GM13977 (cell line): ENCODE results near the gene HIVEP3.

ENCODE experiments used
- DNase-seq: peaks from one replicate; pipeline ENCODE4 v3.0.0; 2012; ENCODE audit warnings: low spot score
- in situ Hi-C: fragments of 300-500 bp; cut with MboI; formaldehyde crosslinking; loops from one replicate; pipeline ENCODE4 v1.12.0; 2022; ENCODE audit warnings: low sequenced_read_pairs, low pct_unique_long_range_greater_than_20kb, mixed read lengths, inconsistent platforms; ENCODE audit not compliant: unreplicated experiment
- TF ChIP-seq, protein P1 (sequence below): IDR thresholded peaks from 2 replicates; pipeline ENCODE4 v1.5.1; 2012; ENCODE audit warnings: mild to moderate bottlenecking, control low read depth; ENCODE audit not compliant: insufficient read depth; ENCODE audit errors: extremely low read depth, missing control alignments

Gene HIVEP3

DNA sequence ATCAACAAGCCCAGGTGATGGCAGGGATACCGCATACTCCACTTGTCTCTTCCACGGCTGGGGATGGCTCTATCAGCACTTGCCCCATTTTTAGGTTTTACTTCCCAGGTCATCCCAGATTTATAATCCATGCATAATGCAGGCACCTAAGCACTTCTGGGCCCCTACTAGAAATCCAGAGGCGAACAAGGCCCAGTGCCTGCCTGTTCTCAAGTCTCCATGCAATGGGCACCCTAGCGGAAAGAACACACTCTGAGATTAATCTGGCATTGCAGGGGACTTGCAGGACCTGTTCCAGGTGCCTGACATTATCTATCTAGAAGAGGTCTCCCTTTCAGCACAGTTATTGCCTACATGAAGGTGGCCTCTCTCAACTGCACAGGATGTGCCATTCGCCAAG lies 39.8 kb downstream of the HIVEP3 start:
- DNase-seq, result no peak
- TF ChIP-seq, protein P1, sequence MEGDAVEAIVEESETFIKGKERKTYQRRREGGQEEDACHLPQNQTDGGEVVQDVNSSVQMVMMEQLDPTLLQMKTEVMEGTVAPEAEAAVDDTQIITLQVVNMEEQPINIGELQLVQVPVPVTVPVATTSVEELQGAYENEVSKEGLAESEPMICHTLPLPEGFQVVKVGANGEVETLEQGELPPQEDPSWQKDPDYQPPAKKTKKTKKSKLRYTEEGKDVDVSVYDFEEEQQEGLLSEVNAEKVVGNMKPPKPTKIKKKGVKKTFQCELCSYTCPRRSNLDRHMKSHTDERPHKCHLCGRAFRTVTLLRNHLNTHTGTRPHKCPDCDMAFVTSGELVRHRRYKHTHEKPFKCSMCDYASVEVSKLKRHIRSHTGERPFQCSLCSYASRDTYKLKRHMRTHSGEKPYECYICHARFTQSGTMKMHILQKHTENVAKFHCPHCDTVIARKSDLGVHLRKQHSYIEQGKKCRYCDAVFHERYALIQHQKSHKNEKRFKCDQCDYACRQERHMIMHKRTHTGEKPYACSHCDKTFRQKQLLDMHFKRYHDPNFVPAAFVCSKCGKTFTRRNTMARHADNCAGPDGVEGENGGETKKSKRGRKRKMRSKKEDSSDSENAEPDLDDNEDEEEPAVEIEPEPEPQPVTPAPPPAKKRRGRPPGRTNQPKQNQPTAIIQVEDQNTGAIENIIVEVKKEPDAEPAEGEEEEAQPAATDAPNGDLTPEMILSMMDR, result no peak
- in situ Hi-C loops, result no loop called here

DNA sequence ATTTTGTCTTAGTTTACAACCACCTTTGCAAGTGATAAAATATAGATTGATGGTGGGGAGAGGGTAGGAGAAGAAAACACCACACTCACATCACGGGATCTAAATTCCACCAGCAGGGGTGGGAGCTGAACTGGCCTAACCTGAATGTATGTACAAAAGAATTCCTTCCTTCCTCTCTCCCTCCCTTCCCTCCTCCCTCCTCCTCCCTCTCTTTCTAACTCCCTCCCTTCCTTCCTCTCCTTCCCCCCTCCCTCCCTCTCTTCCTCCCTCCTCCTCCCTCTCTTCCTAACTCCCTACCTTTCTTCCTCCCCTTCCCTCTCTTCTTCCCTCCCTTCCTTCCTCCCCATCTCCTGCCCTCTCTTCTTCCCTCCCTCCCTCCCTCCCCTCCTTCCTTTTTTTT lies 40.2 kb downstream of the HIVEP3 start:
- TF ChIP-seq, protein P1, result no peak
- in situ Hi-C loops, result no loop called here
- DNase-seq, result no peak

DNA sequence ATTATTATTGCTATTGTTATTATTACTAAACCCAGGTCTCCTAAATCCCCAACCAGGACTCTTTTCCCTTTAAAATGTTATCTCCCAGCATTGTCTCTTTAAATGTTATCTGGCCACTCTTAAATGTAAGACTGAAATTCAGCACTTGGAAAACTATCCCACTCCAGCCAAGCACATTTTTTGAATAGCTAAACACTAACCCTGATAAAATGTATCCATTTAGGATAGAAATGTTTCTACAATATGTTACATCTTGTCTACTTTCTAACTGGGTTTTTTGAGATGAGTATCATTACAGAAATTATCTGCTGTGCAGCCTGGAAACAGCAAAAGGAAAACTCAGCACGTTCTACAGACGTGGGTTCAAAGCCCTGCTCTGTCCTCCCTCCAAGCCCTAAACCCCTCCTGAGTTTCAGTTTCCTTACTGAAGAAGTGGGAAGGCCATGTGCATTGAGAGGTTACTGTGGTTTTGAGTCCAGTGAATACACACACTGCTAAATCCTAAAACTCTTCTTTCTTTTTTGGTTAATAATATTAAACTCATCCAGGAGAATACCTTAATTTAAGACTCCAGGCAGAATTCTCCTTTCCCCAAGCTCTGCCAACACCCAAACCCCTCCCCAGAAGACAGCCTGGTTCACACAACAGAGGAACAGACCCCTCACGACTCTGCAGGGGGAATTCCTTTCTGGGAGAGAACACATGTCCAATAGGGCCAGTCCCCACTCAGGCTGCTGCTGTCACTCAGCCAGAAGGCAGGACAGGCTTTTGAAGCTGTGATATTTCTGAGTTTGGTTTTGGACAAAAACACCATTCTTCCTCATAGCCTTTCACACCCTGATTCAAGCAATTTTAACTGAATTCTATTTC lies 41.9 kb downstream of the HIVEP3 start:
- TF ChIP-seq, protein P1, result no peak
- DNase-seq, result no peak
- in situ Hi-C loops, result no loop called here

DNA sequence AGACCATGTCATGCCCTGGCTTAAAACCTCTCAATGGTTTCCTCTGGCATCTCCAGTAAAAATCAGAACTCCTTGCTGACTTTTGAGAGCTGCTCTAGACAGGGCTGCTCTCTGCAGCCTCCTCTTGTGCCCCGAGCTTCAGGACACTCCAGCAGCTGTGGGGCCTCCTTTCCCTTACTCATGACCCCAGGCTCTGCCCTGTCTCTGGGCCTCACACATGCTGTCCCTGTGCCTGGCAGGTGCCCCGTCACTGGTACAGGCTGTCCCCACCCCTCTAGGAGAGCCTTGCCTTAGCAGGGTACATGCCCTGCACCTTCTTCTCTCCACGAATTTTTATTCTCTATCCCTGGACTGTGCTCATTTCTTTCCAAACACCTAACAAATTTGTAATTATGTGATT lies 43.2 kb downstream of the HIVEP3 start:
- in situ Hi-C loops, result no loop called here
- no peak for DNase-seq
- TF ChIP-seq, protein P1, result no peak

DNA sequence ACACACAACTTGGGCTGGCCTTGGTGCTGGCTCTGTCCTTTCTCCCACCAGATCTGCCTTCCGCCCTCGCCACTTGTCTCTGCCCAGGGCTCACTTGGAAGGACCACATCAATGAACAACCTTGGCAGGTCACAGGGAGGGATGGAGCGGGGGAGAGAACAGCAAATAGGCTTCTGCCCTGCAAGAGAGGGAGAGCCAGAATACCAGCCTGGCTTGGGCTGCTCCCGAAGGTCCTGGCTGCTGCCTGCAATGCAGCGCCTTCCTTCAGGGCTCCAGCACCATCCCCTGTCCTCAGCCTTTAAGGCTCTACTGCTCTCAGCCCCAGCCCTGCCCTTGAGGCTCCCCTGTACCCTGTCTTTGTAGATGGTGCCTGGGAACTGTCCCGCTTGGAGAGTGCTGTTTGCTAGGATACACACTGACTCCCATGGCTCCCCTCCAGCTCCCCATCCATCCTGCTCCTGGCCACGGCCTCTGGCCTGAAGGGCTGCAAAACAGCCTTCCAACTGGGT lies 43.8 kb downstream of the HIVEP3 start:
- TF ChIP-seq, protein P1, result no peak
- DNase-seq, result no peak
- in situ Hi-C loops, result no loop called here

DNA sequence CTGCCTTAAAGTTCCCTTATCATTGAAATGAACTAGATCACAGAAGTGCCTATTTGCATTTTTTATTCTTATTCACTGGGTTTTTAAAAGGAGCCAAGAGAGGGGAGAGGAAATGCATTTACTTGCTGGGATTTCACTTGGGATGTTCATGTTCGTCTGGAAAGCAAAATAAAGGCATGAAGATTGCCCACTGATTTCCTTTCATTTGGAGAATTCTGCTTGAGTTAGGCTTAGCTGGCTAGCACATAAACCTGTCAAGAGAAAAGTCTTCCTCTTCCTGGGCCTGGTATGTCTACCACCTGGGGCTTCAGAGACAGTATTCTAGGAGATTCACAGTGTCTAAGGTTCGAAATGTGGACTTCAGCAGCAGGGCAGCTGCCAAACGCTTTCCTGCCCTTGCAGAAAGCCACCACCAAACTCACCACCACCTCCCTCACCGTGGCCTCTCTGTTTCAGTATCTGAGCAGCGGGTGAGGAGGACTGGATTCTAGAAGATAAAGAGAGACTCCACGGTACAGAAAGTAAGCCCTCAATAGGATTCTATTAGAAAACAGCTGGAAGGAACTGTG lies 44.5 kb downstream of the HIVEP3 start:
- no peak for DNase-seq
- in situ Hi-C loops, result no loop called here

More for the DNA sequence above, 44.5 kb downstream of the HIVEP3 start:
- TF ChIP-seq, protein P1, result no peak
